ENCODE results near the gene TUBGCP2.

- TF ChIP-seq CTCF (optimal IDR thresholded peaks at IDR 0.05 in 1 of 3, IDR thresholded peaks at IDR 0.05 in 1 of 3, conservative IDR thresholded peaks at IDR 0.05 in 1 of 3; ENCODE audit: extremely low read depth in 1 of 3, insufficient read depth in 2 of 3, low read length in 3 of 3): no peak
- TF ChIP-seq EZH2 (IDR thresholded peaks at IDR 0.05; ENCODE audit: low read length): peak; percentile 81
Observed at GRCh38 chr10:133325440-133326222, 17.0 kb upstream of the TUBGCP2 start.

Measured in keratinocyte (primary cell).